T-helper 22 cell (primary cell): ENCODE measurements around the gene SLC39A9.
"Not testable (repeated sequence)": the region's sequence is repeated elsewhere in the genome, so short reads cannot be mapped to it uniquely, and the experiment has no call there.

Experiments
- DNase-seq: peaks from one replicate; pipeline ENCODE4 v3.0.0-alpha.2; 2020; ENCODE audit warnings: low read depth

The SLC39A9 gene

DNA sequence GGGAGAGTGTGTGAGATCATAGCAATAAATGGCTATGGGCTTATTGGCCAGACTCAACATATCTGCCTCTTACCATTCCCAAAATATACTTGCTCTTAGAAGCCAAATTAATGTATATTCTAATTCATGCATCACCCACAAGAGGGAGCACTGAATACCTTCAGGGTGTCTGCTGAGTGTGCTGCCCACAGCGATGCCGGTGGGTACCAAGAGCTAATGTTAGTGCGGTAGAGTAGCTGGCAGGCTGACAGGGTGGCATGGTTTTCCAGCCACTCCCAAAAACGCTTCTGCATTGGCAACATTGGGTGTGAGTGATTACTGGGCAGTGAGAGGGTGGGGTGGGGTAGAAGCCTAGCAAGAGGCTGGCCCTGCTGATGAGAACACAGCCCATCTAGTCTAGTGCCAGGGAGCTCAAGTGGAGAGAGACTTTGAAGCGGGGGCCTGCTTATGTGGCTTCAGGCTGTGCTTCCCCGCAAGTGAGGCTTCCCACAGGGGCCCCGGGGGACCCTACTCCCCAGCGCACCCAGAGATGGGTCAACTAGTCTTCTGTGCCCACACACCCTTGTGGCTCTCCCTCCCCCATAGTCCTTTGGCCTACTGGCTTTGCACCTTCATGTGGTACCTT lies 76.8 kb downstream of the SLC39A9 start:
- DNase-seq: no peak

DNA sequence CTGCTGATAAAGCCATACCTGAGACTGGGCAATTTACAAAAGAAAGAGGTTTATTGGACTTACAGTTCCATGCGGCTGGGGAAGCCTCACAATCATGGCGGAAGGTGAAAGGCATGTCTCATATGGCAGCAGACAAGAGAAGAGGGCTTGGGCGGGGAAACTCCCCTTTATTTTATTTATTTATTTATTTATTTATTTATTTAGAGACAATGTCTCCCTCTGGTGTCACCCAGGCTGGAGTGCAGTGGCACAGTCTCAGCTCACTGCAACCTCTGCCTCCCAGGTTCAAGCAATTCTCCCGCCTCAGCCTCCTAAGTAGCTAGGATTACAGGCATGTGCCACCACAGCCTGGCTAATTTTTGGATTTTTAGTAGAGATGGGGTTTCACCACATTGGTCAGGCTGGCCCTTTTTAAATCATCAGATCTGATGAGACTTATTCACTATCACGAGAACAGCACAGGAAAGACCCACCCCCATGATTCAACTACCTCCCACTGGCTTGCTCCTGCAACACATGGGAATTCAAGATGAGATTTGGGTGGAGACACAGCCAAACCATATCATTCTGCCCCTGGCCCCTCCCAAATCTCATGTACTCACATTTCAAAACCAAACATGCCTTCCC lies 78.4 kb downstream of the SLC39A9 start:
- DNase-seq: not testable (repeated sequence)

DNA sequence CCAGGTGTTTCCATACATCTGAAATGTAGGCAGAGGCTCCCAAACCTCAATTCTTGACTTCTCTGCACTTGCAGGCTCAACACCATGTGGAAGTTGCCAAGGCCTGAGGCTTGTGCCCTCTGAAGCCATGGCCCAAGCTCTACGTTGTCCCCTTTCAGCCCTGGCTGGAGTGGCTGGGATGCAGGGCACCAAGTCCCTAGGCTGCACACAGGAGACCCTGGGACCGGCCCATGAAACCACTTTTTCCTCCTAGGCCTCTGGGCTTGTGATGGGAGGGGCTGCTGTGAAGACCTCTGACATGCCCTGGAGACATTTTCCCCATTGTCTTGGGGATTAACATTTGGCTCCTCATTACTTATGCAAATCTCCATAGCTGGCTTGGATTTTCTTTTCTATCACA lies 79.6 kb downstream of the SLC39A9 start:
- DNase-seq: not testable (repeated sequence)

DNA sequence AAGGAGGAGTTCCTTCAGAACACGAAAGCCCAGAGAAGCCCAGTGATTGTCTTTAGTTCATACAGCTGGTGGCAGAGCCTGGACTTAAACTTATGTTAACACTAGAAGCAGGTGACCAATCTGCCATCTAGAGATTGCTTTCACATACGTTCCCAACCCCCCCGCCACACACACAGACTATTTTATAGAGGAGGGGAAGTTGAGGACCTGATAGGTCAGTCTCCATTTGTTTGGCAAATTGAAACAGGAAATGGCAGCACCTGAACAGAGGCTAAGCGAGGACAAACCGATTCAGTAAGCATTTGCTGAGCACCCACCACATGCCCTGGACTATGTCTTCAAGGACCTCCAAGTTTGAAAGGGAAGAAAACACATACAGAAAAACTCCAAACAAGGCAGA lies 81.2 kb downstream of the SLC39A9 start:
- no peak for DNase-seq

DNA sequence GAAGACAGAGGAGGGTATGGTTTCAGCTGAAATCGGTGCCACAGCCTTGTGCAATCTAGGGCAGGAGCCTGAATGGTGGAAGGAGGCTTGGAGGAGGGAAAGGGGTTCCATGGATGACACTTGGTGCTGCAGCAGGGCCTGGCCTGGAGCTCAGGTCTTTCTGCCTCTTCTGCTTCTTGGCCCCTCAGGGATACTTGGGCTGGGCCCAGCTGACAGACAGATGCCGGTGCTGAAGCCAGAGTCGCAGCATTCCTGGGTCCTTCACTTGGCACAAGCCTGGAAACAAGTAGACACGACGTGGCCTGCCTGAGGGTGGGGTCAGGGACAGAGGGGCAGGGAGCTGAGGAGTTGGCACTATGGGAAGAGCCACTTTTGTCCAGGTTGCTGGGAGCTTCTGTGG lies 81.6 kb downstream of the SLC39A9 start:
- DNase-seq: no peak

DNA sequence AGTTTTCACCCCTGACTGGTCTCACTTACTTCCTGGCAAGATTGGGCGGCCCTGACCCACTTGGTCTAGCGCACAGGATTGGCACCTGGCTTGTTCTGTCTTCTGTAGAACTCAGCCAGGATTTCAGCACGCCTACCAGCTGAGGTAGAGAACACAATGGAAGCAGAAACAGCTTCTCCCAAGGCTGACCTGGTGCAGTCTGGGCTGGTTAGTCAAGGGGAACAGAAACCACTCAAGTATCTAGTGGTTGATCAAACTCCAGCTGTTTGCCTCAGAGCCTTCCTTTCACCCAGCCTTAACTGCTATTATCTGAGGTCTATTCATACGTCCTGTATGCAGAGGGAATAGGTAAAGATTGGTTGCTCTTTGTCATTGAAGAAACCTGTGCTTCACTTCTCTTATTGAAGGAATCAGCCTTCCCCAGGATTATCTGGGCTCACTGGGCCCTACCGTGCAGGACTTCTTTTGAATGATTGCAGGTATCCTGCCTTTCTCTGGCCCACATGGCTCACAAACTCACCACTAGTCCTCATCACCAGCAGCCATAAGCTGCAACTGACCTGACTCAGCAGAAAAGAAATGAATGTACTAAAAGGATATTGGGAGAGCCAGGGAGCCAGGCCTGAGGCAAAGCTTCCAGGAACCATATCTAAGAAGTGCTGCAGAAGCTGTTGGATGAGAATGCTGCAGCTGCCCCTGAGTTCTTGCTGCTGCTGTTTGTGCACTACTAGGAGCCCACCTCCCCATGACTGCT lies 83.5 kb downstream of the SLC39A9 start:
- no peak for DNase-seq

DNA sequence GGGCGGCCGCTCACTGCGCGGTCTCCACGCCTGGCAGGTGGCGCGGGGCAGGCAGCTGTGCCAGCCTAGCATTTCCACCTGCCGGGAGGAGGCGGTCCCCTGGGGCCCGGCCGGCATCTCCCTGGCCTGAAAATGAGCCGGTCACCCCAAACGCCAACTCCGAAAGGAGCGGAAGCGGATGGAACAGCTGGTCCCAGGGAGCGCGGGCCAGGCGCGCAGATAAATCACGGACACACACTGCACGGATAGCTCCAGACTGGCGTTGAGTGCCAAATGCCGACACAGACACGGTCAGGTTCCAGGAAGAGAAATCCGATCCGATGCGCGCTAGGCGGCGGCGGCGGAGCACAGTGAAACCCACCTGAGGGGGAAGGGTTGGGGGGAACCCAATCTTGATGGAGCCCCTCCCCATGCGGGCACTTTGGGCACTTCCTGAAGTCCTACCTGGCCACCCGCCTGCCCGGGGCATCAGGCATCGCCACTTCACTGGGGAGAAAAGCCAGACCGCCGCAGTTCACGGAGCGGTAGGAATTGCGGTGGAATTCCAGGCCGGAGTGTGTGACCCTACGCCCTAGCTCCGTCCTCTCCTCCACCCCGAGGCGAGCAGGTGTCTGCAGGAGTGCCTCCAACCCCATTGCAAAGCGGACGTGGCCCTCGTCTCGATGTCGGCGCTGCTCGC lies 85.4 kb downstream of the SLC39A9 start:
- no peak for DNase-seq

DNA sequence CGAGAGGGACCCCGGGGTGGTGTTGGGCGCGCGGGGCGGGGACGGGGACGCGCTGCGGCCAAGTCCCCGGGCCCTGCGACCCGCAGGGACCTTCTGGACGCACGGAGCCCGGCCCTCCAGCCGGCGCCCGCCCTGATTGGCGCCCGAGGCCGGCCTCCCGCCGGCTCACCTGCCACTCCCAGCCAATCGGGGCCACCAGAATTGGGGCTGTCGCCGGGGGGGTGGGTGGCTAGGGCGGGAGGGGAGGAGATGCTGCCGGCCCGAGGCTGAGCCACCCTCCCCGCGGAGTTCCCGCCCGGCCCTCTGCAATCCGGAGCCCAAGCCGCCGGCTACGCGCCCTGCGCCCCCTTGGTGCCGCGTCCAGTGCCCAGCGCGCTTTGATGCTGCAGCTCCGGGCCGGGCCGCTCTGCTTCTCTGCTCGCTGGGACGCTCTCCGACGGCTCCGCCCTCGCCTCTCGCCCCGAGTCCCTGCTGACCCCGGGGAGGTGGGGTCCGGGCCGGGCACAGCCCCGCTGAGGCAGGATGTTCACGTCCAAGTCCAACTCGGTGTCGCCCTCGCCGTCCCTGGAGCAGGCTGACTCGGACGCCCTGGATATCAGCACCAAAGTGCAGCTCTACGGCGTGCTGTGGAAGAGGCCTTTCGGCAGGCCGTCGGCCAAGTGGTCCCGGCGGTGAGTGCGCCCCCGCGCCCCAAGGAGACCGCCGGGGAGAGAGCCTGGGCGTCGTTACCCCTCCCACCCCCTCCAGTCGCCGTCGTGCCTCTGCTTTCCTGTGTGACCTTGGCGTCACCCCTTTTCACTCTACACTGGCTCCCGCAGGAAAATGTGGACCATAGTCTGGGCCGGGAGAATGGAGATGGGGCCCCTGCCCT lies 86.2 kb downstream of the SLC39A9 start, which contains the start of gene PLEKHD1:
PLEKHD1 (plus strand) TSS at position 285 of the 871 bp plus-strand sequence; CDS start at position 523, 238 bp downstream.
- DNase-seq: no peak

DNA sequence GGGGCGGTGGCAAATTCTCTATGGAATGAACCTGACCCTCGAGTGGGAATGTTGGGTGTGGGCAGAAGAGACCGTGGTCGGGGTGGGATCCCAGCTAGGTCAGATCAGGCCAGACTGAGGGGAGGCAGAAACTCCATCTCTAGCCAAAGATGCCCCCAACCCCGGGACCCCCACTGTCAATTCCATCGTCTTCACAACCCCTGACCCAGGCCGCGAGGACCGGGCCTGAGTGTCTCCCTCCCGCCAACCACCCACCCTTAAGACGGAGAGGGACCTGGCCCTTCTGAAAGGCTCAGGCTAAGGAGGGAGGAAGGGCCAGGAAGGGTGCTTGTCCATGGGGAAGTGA lies 86.8 kb downstream of the SLC39A9 start:
- no peak for DNase-seq

DNA sequence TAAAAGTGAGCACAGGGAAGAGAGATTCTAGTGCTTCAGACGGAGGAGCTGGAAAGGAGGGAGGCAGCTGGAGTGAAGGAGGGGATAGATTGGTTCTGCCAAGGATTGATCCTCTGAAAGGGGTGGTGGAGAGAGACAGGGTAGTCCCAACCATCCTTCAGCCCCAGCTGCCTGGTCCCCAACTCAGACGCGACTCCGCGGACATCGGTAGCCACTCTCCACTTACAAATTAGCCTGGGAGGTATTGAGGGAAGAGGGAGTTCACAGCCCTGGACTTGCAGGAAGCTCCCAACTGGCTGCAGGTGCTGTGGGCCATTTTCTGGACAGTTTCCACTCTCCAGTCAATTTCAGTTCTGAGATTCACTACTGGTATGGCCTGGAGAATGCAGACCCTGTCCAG lies 87.2 kb downstream of the SLC39A9 start:
- DNase-seq: no peak

DNA sequence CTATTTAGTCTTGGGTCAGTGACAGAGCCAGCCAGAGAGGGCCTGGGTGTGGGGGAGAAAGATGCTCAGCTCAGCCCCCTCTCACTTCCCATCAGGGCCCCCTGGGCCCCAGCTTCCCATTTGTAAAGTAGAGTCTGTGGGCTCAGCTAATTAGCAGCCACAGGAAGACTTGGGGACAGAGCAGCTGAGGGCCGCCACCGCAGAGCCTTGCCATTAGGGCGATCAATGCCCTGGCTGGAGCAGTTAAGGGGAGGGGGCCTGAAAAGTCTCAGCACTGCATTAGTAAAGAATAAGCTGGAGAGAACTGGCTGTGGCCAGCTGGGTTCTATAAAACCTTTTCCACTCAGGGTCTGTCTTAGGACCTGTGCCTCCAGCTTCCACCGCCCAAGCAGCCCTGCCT lies 88.7 kb downstream of the SLC39A9 start:
- no peak for DNase-seq

DNA sequence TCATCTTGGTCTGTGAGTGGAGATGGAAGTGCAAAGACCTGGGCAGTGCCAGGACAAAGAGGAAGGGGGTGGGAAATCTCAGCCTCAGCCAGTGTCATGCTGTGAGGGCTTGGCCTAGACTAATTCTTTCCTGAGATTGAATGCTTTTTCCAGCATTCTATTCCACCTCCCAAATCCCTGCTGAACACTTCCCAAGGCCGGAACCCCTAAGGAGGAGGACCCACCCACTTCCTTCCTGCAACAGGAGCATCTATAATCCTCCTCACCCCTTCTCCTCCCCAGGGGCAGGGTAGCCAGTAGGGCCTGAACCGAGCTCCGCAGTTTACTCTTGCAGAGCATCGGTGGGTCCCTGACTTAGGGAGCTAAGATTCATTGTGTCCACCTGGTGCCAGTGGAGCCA lies 89.3 kb downstream of the SLC39A9 start:
- DNase-seq: no peak

DNA sequence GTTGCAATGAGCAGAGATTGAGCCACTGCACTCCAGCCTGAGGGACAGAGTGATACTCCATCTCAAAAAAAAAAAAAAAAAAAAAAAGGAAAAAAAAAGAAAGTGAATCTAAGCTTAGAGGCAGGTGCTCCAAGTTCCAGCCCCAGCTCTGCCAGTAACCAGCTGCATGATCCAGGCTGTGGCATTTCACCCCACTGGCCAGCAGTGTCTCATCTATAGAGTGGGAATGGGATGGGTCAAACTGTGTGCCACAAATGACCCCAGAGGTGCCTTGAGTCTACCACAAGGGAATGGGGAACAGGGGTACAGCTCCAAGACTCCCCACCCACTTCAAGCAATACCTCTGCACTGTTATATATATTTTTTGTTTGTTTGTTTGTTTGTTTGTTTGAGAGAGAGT lies 91.0 kb downstream of the SLC39A9 start:
- DNase-seq: no peak

DNA sequence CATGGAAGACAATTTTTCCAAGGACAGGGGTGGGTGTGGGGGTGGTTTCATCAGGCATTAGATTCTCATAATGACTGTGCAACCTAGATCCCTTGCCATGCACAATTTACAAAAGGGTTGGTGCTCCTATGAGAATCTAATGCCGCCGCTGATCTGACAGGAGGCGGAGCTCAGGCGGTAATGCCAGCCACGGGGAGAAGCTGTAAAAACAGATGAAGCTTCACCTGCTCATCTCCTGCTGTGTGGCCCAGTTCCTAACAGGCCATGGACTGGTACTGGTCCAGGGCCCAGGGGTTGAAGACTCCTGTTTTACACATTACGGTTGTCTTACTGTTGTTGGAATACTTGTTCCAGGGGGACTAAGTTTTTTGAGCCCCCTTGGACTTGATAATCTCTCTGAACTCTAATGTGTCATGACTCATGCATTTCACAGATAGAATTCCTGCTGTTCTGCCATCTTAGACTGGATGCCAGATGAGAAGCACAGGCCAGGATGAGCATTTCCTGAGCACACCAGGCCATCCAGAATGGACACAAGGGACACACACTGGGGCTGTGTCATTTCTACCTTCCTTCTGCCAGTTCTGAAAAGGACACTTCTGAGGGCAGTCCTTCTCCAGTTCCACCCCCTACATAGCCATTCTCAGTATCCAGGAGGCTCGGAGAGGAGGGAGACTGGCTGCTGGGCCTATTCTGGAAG lies 91.9 kb downstream of the SLC39A9 start:
- no peak for DNase-seq

DNA sequence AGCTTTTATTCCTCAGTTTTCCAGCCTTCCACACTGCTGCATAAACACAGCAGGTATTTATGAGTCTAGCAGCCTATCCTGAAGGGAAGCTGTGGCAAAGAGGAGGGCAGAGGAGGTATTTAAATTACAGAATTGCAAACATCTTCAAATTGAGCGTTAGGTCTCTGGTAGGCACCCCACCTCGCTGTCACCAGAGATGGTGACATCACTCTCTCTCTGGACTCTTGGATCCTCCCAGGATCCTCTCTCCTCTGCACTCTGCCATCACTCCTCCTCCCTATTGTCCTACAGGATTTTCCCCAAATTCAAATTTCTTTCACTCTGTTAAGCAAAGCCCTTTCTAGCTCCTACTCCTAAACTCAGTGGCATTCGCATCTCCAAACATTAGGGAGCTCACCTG lies 92.7 kb downstream of the SLC39A9 start:
- DNase-seq: no peak

DNA sequence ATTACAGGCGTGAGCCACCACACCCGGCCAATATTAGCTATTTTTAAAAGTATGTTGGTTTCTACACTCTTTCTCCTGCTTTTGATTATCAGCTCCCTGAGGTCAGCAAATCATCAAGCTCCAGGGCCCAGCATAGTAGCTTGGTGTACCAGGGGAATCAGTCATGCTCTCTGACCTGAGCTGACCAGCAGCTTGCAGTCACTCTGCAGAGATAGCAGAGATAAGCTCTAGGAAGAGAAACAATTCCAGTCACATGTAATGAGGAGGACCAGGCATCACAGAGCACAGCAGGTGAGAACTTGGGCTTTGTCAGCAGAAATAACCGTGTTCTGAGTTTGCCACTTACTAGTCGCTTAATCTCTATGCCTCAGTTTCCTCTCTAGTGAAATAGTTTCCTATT lies 94.5 kb downstream of the SLC39A9 start:
- no peak for DNase-seq

DNA sequence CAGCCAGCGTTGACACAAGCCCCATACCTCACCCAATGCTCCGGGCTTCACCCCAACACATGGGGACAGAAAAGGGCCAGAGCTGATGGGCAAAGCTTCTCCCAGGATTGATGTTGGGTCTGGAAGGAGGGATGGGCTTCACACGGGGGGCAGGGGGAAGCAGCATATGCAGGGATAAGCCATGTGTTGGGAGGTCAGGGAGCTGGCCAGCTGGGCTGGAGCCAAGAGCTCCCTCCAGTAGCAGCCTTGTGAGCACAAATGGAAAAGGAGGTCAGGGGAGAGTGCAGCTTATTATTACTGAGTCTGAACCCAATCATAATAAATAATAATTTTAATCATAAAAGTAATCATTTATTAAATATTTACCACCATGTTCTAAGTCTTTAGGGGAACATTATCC lies 95.3 kb downstream of the SLC39A9 start:
- DNase-seq: no peak

DNA sequence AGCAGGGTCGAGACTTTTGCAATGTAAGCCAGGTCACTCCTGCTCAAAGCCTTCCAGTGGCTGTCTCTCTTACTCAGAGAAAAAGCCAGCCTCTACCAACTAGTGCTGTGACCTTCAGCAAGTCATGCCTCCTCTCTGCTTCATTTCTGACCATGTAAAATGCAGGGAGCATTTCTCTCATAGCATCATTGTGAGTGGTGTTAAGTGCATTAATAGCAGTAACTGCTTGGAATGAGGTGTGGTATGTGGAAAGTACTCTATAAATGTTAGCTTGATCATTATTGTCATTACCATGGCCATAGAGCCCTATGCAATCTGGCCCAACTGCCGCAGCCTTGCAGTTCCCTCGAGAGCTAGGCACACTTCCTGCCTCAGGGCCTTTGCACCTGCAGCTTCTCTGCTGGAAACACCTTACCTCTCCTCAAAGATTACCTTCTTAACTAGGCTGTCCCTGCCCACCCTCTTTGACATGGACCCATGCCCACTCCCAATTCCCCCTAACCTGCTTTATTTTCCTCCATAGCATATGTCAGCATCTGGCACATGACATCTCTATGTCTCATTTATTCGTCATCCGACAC lies 96.9 kb downstream of the SLC39A9 start:
- no peak for DNase-seq

DNA sequence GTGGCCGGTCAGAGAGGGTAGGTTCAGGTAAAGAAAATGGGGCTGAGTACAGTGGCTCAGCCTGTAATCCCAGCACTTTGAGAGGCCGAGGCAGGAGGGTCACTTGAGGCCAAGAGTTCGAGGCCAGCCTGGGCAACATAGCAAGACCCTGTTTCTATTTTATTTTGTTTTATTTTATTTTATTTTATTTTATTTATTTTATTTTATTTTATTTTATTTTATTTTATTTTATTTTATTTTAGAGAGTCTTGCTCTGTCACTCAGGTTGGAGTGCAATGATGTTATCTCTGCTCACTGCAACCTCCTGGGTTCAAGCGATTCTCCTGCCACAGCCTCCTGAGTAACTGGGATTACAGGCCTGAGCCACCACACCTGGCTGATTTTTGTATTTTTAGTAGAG lies 99.4 kb downstream of the SLC39A9 start:
- not testable (repeated sequence) for DNase-seq

DNA sequence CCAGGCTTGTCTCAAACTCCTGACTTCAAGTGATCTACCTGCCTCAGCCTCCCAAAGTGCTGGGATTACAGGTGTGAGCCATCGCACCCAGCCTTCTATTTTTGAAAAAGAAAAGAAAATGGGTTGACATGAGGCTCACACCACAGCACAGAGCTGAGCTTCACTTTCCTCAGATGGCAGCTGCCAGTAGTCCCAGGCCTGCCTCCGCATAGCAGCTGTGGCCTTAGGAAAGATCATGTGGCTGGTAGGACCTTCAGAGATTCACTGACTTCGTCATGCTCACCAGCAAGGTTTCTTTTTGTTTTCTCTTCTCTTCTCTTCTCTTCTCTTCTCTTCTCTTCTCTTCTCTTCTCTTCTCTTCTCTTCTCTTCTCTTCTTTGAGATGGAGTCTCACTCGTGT lies 99.8 kb downstream of the SLC39A9 start:
- not testable (repeated sequence) for DNase-seq

DNA sequence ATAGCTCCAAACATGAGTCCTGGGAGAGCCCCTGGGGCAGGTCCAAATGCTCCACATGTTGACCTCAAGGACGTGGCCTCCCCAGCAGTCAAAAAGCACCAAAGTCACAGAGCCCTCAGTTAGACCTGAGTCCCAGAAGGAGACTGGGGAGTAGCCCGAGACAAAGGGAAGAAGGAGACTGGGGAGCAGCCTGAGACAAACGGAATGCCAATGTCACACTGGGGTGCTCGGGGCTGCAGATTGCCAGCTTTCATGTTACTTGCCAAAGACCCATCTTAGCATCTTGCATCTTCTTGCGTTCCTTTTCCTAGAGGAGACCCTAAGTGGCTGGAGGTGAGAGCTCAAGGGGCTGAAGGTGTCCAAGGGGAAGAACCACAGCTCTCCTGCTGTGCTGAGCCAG lies 100.9 kb downstream of the SLC39A9 start:
- DNase-seq: no peak
